Measurements from ENCODE around the gene OR3A1.
"Not testable (repeated sequence)": the region's sequence is repeated elsewhere in the genome, so short reads cannot be mapped to it uniquely, and the experiment has no call there.

DNA sequence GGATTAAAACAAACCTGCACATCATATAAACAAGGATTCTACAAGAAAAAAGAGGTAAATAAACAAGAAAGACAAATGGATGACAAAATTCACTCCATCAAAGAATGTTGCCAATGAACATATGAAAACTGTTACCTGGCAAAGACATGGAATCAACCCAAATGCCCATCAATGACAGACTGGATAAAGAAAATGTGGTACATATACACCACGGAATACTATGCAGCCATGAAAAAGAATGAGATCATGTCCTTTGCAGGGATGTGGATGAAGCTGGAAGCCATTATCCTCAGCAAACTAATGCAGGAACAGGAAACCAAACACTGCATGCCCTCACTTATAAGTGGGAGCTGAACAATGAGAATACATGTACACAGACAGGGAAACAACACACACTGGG lies 4.6 kb downstream of the OR3A1 start:
- TF ChIP-seq POLR2A (IDR thresholded peaks at IDR 0.05), result not testable (repeated sequence)
- TF ChIP-seq, protein P1, sequence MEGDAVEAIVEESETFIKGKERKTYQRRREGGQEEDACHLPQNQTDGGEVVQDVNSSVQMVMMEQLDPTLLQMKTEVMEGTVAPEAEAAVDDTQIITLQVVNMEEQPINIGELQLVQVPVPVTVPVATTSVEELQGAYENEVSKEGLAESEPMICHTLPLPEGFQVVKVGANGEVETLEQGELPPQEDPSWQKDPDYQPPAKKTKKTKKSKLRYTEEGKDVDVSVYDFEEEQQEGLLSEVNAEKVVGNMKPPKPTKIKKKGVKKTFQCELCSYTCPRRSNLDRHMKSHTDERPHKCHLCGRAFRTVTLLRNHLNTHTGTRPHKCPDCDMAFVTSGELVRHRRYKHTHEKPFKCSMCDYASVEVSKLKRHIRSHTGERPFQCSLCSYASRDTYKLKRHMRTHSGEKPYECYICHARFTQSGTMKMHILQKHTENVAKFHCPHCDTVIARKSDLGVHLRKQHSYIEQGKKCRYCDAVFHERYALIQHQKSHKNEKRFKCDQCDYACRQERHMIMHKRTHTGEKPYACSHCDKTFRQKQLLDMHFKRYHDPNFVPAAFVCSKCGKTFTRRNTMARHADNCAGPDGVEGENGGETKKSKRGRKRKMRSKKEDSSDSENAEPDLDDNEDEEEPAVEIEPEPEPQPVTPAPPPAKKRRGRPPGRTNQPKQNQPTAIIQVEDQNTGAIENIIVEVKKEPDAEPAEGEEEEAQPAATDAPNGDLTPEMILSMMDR (IDR thresholded peaks at IDR 0.05), result not testable (repeated sequence)
